Transverse colon (tissue), 4 donors: ENCODE measurements around the gene ARPIN. TPM values are rescaled to one million over a fixed set of nuclear protein-coding genes. Genes with fewer than 3 reads are reported as not detected.

ENCODE experiments used
- DNase-seq: peaks from one replicate; pipeline ENCODE4 v3.0.0-alpha.2; 2019
- H3K27ac ChIP-seq, 4 donors: fragments of 200-600 bp; sonication (generic); 2 replicates each; pipeline ENCODE4 v1.5.1; 2016 to 2018; ENCODE audit warnings: inconsistent platforms in 4 of 4
- H3K27me3 ChIP-seq: fragments of 200-600 bp; sonication (generic); 2 replicates; pipeline ENCODE4 v1.5.1; 2017; ENCODE audit warnings: inconsistent platforms
- H3K36me3 ChIP-seq, 4 donors: fragments of 200-600 bp; sonication (generic); 2 replicates each; pipeline ENCODE4 v1.5.1; 2017 to 2019; ENCODE audit warnings: inconsistent platforms in 4 of 4
- H3K4me1 ChIP-seq, 4 donors: fragments of 200-600 bp; sonication (generic); 2 replicates each; pipeline ENCODE4 v1.5.1; 2017 to 2020; ENCODE audit warnings: inconsistent platforms in 4 of 4
- H3K4me3 ChIP-seq, 4 donors: fragments of 200-600 bp; sonication (generic); 1 replicate in 1 of 4; 2 replicates in 3 of 4; pipeline versions ENCODE4 v1.5.1 to v1.6.1; 2017 to 2019; ENCODE audit warnings: inconsistent platforms in 4 of 4
- H3K9me3 ChIP-seq, 2 donors: fragments of 200-600 bp; sonication (generic); 2 replicates each; pipeline ENCODE4 v1.5.1; 2017 to 2019; ENCODE audit warnings: inconsistent platforms in 2 of 2
- EP300 ChIP-seq: sonication (generic); formaldehyde crosslinking; IDR thresholded peaks from one replicate; pipeline ENCODE4 v1.6.1; 2017; ENCODE audit warnings: antibody characterized with exemption, low read depth
- POLR2A ChIP-seq: fragments of 450-650 bp; IDR thresholded peaks from one replicate; pipeline ENCODE4 v1.6.1; 2016; ENCODE audit warnings: antibody characterized with exemption, mild to moderate bottlenecking, moderate library complexity
- POLR2AphosphoS5 ChIP-seq, 3 donors: sonication (generic); formaldehyde crosslinking; IDR thresholded peaks; one replicate each; pipeline ENCODE4 v1.6.1; 2016; ENCODE audit warnings: antibody characterized with exemption in 3 of 3
- WGBS, 2 donors: methylation state at CpG; one replicate each; pipeline ENCODE4 v1.1.5; 2018; ENCODE audit warnings: low coverage in 1 of 2; 5-methylcytosine and 5-hydroxymethylcytosine counted together
- in situ Hi-C, 4 donors: fragments of 200-750 bp; cut with MboI; loops; one replicate each; pipeline versions ENCODE4 v1.15.0 to v1.15.1; 2017; ENCODE audit warnings: low sequenced_read_pairs in 3 of 4, low pct_ligation_motif_present in 1 of 4, low pct_unique_long_range_greater_than_20kb in 1 of 4
- intact Hi-C: fragments of 100-400 bp; cut with DNase I; formaldehyde crosslinking; loops from one replicate; pipeline ENCODE4 v1.15.1; 2023; ENCODE audit warnings: low total_unique reads
- total RNA-seq, 4 donors: library from RNA; depleted of rRNA; stranded (reverse); fragments of >200 nt; gene quantifications; one replicate each; pipeline ENCODE4 v1.1.0, GENCODE V29; 2016
- TF ChIP-seq, protein P1 (sequence below), 5 experiments: fragments of 200-600 bp in 3 of 5; fragments of 450-650 bp in 2 of 5; sonication (generic) in 3 of 5; IDR thresholded peaks; 1 replicate in 2 of 5; 2 replicates in 3 of 5; pipeline ENCODE4 v1.5.1; 2016 to 2017; ENCODE audit warnings: antibody characterized with exemption in 5 of 5, inconsistent platforms in 3 of 5, mild to moderate bottlenecking in 2 of 5, moderate library complexity in 1 of 5

ARPIN gene
- total RNA-seq, 4 donors from 2014 or later: 24.1 to 48.6 (median 37.6) TPM

DNA sequence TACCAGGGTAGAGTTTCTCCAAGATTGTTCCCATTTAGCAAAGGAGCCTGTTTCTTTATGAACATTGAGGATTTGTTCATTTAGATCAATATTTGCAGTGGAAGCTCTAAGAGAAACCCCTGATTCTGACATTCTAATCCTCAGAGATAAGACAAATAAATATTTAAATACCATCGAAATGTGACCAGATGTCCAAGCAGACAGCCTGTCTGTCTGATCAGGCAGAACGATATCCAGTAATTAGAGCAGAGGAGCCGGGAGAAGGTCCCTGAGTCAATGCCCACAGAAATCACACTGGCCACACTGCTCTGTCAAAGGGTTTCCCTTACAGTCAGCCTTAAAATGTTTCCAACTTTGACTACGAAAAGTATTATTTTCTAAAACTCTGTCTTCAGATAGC is 15.7 kb upstream of the ARPIN start:
- no peak overlapping the region for H3K4me3 ChIP-seq
- no peak for TF ChIP-seq POLR2A
- no peak for TF ChIP-seq EP300
- no peak for TF ChIP-seq POLR2AphosphoS5 (IDR thresholded peaks at IDR 0.05)
- TF ChIP-seq, protein P1, sequence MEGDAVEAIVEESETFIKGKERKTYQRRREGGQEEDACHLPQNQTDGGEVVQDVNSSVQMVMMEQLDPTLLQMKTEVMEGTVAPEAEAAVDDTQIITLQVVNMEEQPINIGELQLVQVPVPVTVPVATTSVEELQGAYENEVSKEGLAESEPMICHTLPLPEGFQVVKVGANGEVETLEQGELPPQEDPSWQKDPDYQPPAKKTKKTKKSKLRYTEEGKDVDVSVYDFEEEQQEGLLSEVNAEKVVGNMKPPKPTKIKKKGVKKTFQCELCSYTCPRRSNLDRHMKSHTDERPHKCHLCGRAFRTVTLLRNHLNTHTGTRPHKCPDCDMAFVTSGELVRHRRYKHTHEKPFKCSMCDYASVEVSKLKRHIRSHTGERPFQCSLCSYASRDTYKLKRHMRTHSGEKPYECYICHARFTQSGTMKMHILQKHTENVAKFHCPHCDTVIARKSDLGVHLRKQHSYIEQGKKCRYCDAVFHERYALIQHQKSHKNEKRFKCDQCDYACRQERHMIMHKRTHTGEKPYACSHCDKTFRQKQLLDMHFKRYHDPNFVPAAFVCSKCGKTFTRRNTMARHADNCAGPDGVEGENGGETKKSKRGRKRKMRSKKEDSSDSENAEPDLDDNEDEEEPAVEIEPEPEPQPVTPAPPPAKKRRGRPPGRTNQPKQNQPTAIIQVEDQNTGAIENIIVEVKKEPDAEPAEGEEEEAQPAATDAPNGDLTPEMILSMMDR (IDR thresholded peaks at IDR 0.05): no peak
- no peaks in the 10 kb centered on the region for H3K4me1 ChIP-seq
- intact Hi-C loops: no loop called here
- no peak overlapping the region for H3K27ac ChIP-seq
- DNase-seq: no peak
- H3K27me3 ChIP-seq: no peaks in the 10 kb centered on the region
- no peaks in the 10 kb centered on the region for H3K36me3 ChIP-seq
- no peaks in the 10 kb centered on the region for H3K9me3 ChIP-seq
- in situ Hi-C loops: no loop called here
- whole genome bisulfite sequencing, 2 donors: 72 to 77% methylated on average over 4 of the region's 4 CpGs

GRCh38 chr15:89926158-89926557 is 13.4 kb upstream of the ARPIN start:
- no peak for DNase-seq
- no peaks in the 10 kb centered on the region for H3K36me3 ChIP-seq
- H3K27ac ChIP-seq: no peak overlapping the region
- no peaks in the 10 kb centered on the region for H3K9me3 ChIP-seq
- intact Hi-C loops: no loop called here
- in situ Hi-C loops: no loop called here
- no peaks in the 10 kb centered on the region for H3K27me3 ChIP-seq
- no peak overlapping the region for H3K4me3 ChIP-seq
- TF ChIP-seq POLR2A (no peak), EP300 (no peak), POLR2AphosphoS5 (IDR thresholded peaks at IDR 0.05) (no peak)
- TF ChIP-seq, protein P1 (IDR thresholded peaks at IDR 0.05): no peak
- no peaks in the 10 kb centered on the region for H3K4me1 ChIP-seq
- WGBS, 2 donors: 61 to 80% methylated on average over 2 of the region's 2 CpGs

- no peak for DNase-seq
- no peaks in the 10 kb centered on the region for H3K9me3 ChIP-seq
- H3K36me3 ChIP-seq: no peaks in the 10 kb centered on the region
- no peak overlapping the region for H3K27ac ChIP-seq
- H3K4me3 ChIP-seq: no peak overlapping the region
- in situ Hi-C loops (no loop called here), intact Hi-C loops (no loop called here)
- no peak for TF ChIP-seq POLR2AphosphoS5 (IDR thresholded peaks at IDR 0.05)
- H3K27me3 ChIP-seq: no peaks in the 10 kb centered on the region
- 29 to 60% methylated on average over 1 to 4 of the region's 4 CpGs for WGBS, 2 donors
- peaks cover 0 to 14% (median 2%) of the 10 kb centered on the region in 4 donors for H3K4me1 ChIP-seq
These were observed 4.8 kb upstream of the ARPIN start for GRCh38 chr15:89917442-89918101.

- intact Hi-C loops (no loop called here), in situ Hi-C loops (no loop called here)
- Histone ChIP-seq H3K4me1 (peaks cover 3 to 18% (median 5%) of the 10 kb centered on the region in 4 donors), H3K4me3 (no peak overlapping the region), H3K27ac (no peak overlapping the region), H3K27me3 (no peaks in the 10 kb centered on the region), H3K36me3 (no peaks in the 10 kb centered on the region), H3K9me3 (no peaks in the 10 kb centered on the region)
- WGBS, 2 donors: 78 to 95% methylated on average over 2 to 3 of the region's 3 CpGs
- TF ChIP-seq POLR2AphosphoS5 (IDR thresholded peaks at IDR 0.05): no peak
- TF ChIP-seq POLR2A: no peak
- TF ChIP-seq, protein P1 (IDR thresholded peaks at IDR 0.05): no peak
- TF ChIP-seq EP300: no peak
- no peak for DNase-seq
These were observed 3.9 kb upstream of the ARPIN start for GRCh38 chr15:89916660-89917059.
